HEK293 (cell line): ENCODE data around the gene CSTPP1.

ENCODE experiments used
- TCF7L2 ChIP-seq: IDR thresholded peaks from 2 replicates; pipeline ENCODE4 v1.6.1; 2011; ENCODE audit warnings: low read depth, mild to moderate bottlenecking, inconsistent platforms, low read length, moderate library complexity, borderline replicate concordance
- TF ChIP-seq, protein P1 (sequence below): fragments of 450-650 bp; formaldehyde crosslinking; IDR thresholded peaks from 2 replicates; pipeline ENCODE4 v1.5.1; 2016; ENCODE audit warnings: missing biosample characterization, missing genetic modification characterization
- TF ChIP-seq, protein P2 (sequence below): fragments of 450-650 bp; formaldehyde crosslinking; conservative IDR thresholded peaks from 2 replicates; pipeline ENCODE4 v1.5.1; 2016; ENCODE audit warnings: low read depth, missing biosample characterization, missing genetic modification characterization

DNA sequence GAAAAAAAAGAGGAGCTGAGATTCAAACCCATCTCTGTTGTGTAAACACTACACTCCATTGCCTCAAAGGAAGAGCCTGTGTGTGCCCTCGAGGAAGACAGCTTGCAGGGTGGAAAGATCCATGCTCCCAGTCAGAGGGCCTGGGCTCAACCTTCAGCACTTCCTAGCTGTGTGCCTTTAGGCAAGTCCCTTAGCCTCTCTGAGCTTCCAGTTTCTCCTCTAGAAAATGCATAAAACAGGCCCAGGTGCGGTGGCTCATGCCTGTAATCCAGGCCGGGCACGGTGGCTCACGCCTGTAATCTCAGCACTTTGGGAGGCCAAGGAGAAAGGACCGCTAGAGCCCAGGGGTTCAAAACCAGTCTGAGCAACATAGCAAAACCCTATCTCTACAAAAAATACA is 244.7 kb downstream of the CSTPP1 start:
- TF ChIP-seq, protein P1, sequence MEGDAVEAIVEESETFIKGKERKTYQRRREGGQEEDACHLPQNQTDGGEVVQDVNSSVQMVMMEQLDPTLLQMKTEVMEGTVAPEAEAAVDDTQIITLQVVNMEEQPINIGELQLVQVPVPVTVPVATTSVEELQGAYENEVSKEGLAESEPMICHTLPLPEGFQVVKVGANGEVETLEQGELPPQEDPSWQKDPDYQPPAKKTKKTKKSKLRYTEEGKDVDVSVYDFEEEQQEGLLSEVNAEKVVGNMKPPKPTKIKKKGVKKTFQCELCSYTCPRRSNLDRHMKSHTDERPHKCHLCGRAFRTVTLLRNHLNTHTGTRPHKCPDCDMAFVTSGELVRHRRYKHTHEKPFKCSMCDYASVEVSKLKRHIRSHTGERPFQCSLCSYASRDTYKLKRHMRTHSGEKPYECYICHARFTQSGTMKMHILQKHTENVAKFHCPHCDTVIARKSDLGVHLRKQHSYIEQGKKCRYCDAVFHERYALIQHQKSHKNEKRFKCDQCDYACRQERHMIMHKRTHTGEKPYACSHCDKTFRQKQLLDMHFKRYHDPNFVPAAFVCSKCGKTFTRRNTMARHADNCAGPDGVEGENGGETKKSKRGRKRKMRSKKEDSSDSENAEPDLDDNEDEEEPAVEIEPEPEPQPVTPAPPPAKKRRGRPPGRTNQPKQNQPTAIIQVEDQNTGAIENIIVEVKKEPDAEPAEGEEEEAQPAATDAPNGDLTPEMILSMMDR (tag by site-specific recombination), result no peak
- TF ChIP-seq TCF7L2, result no peak
- TF ChIP-seq, protein P2, sequence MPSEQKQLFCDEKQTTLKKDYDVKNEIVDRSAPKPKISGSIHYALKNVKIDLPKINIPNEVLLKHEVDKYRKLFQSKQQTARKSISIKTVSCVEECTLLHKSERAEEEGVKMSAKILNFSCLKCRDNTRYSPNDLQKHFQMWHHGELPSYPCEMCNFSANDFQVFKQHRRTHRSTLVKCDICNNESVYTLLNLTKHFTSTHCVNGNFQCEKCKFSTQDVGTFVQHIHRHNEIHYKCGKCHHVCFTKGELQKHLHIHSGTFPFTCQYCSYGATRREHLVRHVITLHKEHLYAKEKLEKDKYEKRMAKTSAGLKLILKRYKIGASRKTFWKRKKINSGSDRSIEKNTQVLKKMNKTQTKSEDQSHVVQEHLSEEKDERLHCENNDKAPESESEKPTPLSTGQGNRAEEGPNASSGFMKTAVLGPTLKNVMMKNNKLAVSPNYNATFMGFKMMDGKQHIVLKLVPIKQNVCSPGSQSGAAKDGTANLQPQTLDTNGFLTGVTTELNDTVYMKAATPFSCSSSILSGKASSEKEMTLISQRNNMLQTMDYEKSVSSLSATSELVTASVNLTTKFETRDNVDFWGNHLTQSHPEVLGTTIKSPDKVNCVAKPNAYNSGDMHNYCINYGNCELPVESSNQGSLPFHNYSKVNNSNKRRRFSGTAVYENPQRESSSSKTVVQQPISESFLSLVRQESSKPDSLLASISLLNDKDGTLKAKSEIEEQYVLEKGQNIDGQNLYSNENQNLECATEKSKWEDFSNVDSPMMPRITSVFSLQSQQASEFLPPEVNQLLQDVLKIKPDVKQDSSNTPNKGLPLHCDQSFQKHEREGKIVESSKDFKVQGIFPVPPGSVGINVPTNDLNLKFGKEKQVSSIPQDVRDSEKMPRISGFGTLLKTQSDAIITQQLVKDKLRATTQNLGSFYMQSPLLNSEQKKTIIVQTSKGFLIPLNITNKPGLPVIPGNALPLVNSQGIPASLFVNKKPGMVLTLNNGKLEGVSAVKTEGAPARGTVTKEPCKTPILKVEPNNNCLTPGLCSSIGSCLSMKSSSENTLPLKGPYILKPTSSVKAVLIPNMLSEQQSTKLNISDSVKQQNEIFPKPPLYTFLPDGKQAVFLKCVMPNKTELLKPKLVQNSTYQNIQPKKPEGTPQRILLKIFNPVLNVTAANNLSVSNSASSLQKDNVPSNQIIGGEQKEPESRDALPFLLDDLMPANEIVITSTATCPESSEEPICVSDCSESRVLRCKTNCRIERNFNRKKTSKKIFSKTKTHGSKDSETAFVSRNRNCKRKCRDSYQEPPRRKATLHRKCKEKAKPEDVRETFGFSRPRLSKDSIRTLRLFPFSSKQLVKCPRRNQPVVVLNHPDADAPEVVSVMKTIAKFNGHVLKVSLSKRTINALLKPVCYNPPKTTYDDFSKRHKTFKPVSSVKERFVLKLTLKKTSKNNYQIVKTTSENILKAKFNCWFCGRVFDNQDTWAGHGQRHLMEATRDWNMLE (tag by site-specific recombination), result no peak
